ENCODE results near the gene LRRC47. TPM values are rescaled to one million over a fixed set of nuclear protein-coding genes. Genes with fewer than 3 reads are reported as not detected.

LRRC47 gene
- total and polyA plus RNA-seq, 2 of the 13 experiments (the other 11 are each of a cell fraction or from before 2014, with no cell fraction given) = 18.3 to 52.5 TPM

GRCh38 chr1:3752400-3752945, 43.8 kb downstream of the LRRC47 start, which contains the start of gene CCDC27:
Gene CCDC27 (plus strand): TSS chr1:3752450. CDS start chr1:3752482, 32 bp downstream.
- Histone ChIP-seq H3K9ac (ENCODE audit: insufficient read depth, low read depth, low read length) (no peak within 1 kb of the TSS), H3K36me3 (replicated peaks in 1 of 2; ENCODE audit: control insufficient read depth in 1 of 2, insufficient read depth in 2 of 2, low read length in 2 of 2) (no peaks in the 10 kb centered on the region), H3K27me3 (ENCODE audit: control insufficient read depth in 1 of 2, insufficient read depth in 2 of 2, low read length in 2 of 2) (peaks cover 15 to 55% of the 10 kb centered on the region in 2 experiments), H3K9me3 (ENCODE audit: low read length) (no peaks in the 10 kb centered on the region), H3K27ac (ENCODE audit: extremely low read length, insufficient read depth, low read length) (no peak within 1 kb of the TSS), H3K79me2 (ENCODE audit: insufficient read depth, low read length) (no peaks in the 10 kb centered on the region), H3K4me2 (ENCODE audit: low read depth, low read length) (no peak within 1 kb of the TSS), H4K20me1 (ENCODE audit: insufficient read depth, low read length) (no peaks in the 10 kb centered on the region), H2AFZ (ENCODE audit: low read length) (no peak within 1 kb of the TSS), H3K4me3 (replicated peaks in 1 of 3; ENCODE audit: insufficient read depth in 1 of 3, low read depth in 2 of 3, low read length in 3 of 3) (no peak within 1 kb of the TSS), H3K4me1 (ENCODE audit: insufficient read depth, low read length) (peaks cover 7% of the 10 kb centered on the region)
- intact Hi-C loops (cut with micrococcal nuclease; ENCODE audit: unreplicated experiment) (no loop called here), in situ Hi-C loops (cut with HindIII; ENCODE audit: extremely low pct_ligation_motif_present, low pct_unique_long_range_greater_than_20kb) (no loop called here)
- no peak for ATAC-seq
- no TSS peak for BruUV-seq (replicated peaks)
- FAIRE-seq = no peak
- 27% methylated on average over 3 of the region's 17 CpGs for WGBS (ENCODE audit: low lambda C conversion rate)
- TF ChIP-seq EEA1 (CRISPR knock-in tag; IDR thresholded peaks at IDR 0.05; ENCODE audit: borderline replicate concordance) (no peak), ZNF691 (CRISPR knock-in tag; IDR thresholded peaks at IDR 0.05; ENCODE audit: borderline replicate concordance, low read depth) (no peak), ZNF687 (CRISPR knock-in tag; IDR thresholded peaks at IDR 0.05) (0 out of 2 replicates have a peak, but pooled peaks have one; percentile 9)
- POLR2A ChIA-PET = interaction anchor here (0.9 to 1.3 kb wide), 2 partner anchors 19 to 23 kb away, joined by 3 to 4 read pairs; no protein-coding TSS in a partner anchor
- CTCF ChIA-PET (ENCODE audit: low intra/inter-chr PET ratio, low total read pairs) = no interaction called here
- no peak for DNase-seq (ENCODE audit: low spot score)
